GM19238 (cell line): Measurements from ENCODE around the gene WAPL.
A peak's percentile ranks its signal among the peaks of the same experiment; 100 is the strongest.
"Not testable (repeated sequence)": the region's sequence is repeated elsewhere in the genome, so short reads cannot be mapped to it uniquely, and the experiment has no call there.

ENCODE experiments used
- DNase-seq: peaks from one replicate; pipeline ENCODE4 v3.0.0; 2011; ENCODE audit warnings: low spot score; ENCODE audit not compliant: insufficient read length

Gene WAPL

DNA sequence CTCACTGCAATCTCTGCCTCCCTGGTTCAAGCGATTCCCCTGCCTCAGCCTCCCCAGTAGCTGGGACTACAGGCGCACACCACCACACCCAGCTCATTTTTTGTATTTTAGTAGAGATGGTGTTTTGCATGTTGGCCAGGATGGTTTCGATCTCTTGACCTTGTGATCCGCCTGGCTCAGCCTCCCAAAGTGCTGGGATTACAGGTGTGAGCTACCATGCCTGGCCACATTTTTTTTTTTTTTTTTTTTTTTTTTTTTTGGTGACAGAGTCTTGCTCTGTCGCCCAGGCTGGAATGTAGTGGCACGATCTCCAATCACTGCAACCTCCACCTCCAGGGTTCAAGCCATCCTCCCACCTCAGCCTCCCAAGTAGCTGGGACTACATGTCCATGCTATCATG is 4.1 kb upstream of the WAPL start:
- DNase-seq: not testable (repeated sequence)

- DNase-seq: no peak
Observed at GRCh38 chr10:86524225-86524962, 2.8 kb upstream of the WAPL start.

GRCh38 chr10:86523348-86523747 is 1.8 kb upstream of the WAPL start:
- DNase-seq: no peak

DNA sequence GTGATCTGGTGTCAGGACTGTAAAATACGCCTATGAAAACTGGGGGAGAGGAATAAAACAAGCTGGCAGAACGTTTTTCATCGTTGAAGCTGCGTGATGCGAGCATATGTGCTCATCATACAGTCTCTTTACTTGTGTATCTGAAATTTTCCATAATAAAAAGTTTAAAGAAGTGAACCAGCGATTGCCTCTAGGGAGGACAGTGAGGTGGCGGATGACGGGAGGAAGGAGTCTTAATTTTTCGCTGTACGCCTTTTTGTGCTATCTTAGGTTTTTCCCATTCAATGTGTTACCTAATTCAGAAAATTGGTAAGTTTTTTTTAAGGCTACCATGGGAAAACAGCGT is 891 bp upstream of the WAPL start:
- no peak for DNase-seq

DNA sequence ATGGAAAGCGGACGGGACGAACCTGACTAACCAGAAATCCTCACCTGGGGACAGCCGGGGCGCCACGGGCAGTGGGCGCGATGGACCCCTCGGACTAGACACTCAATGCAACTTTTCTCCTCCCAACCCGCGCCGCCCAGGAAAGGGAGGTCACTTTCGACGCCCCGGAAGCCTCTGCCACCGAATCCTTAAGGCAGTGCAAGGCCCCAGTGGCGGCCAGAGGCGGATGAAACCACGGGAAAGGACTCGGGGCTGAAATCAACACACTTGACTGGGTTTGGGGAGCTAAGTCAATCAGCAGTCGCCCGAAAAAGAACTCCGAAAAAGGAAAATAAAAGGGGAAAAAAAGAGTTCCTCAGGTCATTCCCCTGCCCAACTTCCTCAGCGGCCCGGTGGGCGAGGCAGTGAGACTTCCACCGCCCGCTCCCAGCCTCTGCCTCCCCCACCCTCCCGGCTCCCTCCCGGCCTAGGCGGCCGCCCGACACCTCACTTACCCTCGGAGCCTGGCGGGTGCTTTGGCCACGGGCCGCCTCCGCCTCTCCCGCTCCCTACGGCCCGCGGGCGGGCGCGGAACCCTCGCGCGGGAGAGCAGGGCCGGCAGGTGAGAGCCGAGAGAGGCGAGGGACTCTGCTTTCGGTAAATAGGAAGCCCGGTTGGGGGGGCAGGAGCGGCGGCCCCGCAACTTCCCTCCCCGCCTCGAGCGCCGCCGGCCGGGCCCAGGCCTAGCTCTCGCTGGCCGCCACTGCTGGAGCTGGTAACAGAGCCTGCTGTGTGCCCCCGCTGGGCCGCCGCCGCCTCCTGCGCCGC is 518 bp downstream of the WAPL start:
- peak; percentile 63 for DNase-seq

- no peak for DNase-seq
Observed at GRCh38 chr10:86518781-86519180, 2.8 kb downstream of the WAPL start.

GRCh38 chr10:86512137-86512536 is 9.5 kb downstream of the WAPL start:
- no peak for DNase-seq

DNA sequence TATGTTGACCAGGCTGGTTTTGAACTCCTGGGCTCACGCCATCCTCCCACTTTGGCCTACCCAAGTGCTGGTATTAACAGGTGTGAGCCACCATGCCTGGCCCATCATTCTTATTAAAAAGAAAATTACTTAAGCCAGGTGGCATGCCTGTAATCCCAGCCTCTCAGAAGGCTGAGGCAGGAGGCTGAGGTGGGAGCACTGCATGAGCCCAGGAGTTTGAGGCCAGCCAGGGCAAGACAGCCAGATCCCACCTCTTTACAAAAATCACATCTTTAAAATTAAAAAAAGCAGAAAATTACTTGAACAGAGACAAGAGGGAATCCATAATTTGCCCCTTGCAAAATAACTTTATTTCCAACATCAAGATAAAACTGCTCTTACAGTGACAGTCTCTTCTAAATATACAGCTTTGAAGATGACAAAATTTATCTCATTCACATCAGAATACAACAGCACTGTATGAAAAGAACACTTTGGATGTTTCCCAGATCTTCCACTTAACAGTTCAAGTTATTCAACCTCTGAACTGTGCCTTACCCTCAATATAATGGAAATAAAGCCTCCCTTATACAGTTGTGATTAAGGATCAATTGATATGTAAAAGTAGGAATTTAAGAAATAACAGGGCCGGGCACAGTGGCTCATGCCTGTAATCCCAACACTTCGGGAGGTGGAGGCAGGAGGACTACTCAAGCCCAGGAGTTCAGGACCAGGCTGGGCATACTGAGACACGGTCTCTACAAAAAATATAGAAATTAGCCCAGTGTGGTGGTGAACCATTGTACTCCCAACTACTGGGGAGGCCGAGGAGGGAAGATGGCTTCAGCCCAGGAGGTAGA is 10.3 kb downstream of the WAPL start:
- DNase-seq: no peak

- DNase-seq: no peak
Observed at GRCh38 chr10:86509145-86509544, 12.4 kb downstream of the WAPL start.

GRCh38 chr10:86508217-86508616 is 13.4 kb downstream of the WAPL start:
- DNase-seq: no peak

DNA sequence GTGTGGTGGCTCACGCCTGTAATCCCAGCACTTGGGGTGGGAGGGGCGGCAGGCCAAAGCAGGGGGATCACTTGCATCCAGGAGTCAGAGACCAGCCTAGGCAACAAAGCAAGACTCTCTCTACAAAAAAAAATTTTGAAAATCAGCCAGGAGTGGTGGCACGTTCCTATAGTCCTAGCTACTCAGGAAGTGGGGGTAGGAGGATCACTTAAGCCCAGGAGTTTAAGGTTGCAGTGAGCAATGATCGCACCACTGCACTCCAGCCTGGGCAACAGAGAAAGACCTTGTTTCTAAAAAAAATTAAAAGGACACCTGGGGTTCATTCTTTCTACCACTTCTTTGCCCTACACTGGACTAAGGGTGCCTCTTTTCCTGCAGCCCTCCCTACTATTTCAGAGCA is 15.1 kb downstream of the WAPL start:
- no peak for DNase-seq

- DNase-seq: no peak
Observed at GRCh38 chr10:86506062-86506461, 15.5 kb downstream of the WAPL start.

DNA sequence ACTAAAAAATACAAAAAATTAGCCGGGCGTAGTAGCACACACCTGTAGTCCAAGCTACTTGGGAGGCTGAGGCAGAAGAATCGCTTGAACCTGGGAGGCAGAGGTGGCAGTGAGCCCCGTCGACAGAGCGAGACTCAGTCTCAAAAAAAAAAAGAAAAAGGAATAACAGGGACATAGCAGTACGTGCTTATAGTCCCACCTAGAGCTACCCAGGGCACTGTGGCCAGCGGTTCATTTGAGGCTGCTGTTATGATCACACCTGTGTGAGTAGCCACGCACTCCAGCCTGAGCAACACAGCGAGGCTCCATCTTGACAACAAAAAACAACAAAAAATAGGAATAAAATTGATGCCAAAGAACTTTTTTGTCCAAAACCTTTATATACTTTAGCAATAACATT is 17.1 kb downstream of the WAPL start:
- DNase-seq: no peak

DNA sequence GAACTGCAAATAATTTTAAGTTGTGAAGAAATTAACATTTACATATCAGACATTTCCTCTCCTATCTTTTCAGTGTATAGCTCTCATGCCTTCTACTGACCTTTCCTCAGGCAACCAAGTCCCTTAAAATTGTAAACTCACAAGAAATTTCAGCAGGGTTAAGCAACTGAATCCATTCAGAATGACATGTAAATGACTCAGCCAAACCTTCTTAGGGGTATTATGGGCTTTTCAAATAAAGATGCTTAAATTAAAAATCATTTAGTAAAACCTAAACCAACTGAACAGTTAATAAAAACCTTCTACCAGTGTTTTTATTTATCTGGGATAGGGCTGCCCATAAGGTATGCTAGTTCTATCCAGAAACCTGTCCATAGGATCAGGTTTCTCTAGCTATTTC is 20.7 kb downstream of the WAPL start:
- no peak for DNase-seq

DNA sequence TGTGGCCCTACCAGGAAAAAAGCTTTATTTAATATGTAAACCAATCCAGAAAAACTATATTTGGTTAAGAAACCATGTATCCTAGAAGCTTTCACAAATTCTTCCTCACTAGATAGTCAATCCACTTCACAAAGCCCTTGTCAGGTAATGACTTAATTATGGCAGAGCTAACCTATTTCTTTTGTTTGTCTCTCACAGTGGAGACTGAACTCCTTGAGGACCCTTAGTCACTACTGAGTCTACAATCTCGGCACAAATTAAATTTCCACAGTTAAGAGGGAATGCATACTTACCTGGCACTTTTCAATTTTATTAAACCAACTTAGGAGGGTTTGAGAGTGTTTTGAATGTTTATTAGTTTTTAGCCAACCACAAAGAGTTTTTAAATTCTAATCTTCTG is 23.0 kb downstream of the WAPL start:
- no peak for DNase-seq

- no peak for DNase-seq
Observed at GRCh38 chr10:86497621-86498020, 24.0 kb downstream of the WAPL start.

DNA sequence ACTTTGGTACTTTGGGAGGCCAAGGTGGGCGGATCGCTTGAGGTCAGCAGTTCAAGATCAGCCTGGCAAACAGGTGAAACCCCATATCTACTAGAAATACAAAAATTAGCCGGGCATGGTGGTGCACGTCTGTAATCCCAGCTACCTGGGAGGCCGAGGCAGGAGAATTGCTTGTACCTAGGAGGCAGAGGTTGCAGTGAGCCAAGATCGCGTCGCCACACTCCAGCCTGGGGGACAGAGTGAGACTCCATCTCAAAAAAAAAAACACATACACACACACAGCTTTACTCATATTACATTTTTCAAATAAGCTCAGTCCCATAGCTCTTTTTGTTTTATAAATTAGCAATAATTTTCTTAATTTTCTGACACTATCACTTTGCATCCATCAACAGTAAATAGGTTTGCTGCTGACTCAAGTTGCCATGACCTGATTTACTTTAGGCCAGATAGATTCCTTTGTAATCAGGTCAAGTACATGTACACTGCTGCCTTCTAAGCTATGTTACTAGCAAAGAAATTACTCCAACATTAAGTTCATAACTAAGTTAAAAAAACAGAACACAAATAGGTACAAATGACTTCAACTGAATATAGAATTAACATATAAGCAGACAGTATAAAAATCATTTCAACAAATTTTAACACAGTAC is 31.5 kb downstream of the WAPL start:
- no peak for DNase-seq

DNA sequence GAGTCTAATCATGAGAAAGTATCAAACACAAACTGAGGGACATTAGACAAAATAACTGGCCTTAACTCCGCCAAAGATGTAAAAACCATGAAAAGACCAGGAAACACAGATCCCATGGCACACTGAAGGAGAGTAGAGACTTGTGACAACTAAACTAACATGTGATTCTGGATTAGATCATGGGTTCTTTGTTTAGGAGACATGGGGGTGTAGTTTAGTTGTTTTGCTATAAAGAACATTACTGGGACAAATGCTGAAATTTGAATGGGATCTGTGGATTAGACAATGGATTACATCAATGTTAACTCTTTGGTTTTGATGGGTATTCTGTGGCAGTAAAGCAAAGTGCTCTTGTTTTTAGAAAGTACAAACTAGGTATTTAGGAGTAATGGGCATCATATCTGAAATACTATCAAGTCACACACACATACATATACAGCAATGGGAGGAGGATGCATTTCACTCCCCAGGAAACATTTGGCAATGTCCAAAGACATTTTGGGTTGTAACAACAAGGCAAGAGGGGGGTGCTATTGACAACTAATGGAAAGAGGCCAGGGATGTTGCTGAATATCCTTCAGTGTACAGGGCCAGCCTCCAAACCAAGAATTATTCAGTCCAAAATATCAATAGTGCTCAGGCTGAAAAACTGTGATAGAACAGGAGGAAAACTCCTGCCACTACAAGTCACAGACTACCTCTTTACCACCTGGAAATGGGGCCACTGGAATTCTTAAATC is 32.4 kb downstream of the WAPL start:
- no peak for DNase-seq

DNA sequence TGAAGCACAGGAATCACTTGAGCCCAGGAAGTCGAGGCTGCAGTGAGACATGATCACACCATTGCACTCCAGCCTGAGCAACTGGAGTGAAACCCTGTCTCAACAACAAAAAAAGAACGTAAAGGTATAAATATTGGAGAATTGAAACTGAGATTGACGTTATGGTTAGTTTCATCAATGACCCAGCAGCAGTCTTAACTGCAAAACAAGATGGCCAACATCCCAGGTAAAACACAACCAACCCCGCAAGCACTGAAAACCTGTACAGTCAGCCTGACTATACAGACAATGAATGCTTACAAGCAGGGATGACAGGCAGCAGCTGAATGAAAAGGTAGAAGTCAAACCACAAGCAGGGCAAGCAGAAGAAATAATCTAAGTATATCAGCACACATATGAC is 34.7 kb downstream of the WAPL start:
- no peak for DNase-seq

GRCh38 chr10:86483664-86484063 is 37.9 kb downstream of the WAPL start:
- DNase-seq: no peak

- DNase-seq: no peak
Observed at GRCh38 chr10:86481761-86482160, 39.8 kb downstream of the WAPL start.
